Adrenal gland (tissue), 12 donors: Measurements from ENCODE around the gene COQ8B. TPM values are rescaled to one million over a fixed set of nuclear protein-coding genes. Genes with fewer than 3 reads are reported as not detected.
"Not testable (repeated sequence)": the region's sequence is repeated elsewhere in the genome, so short reads cannot be mapped to it uniquely, and the experiment has no call there.

Source experiments
- DNase-seq, 7 donors: peaks; one replicate each; pipeline ENCODE4 v3.0.0-alpha.2; 2019 to 2020
- H3K27ac ChIP-seq, 5 donors: fragments of 200-600 bp; sonication (generic) in 4 of 5; 1 replicate in 3 of 5; 2 replicates in 2 of 5; pipeline versions ENCODE4 v1.5.1 to v1.8.0; 2016 to 2020; ENCODE audit warnings: mild to moderate bottlenecking in 1 of 5
- H3K27me3 ChIP-seq: fragments of 200-600 bp; 2 replicates; pipeline ENCODE4 v1.8.0; 2021
- H3K36me3 ChIP-seq, 2 donors: fragments of 200-600 bp; replicated peaks in 1 of 2; 1 replicate in 1 of 2; 2 replicates in 1 of 2; pipeline versions ENCODE4 v1.5.1 to v1.8.0; 2018 to 2022
- H3K4me1 ChIP-seq, 2 donors: fragments of 200-600 bp; replicated peaks in 1 of 2; 1 replicate in 1 of 2; 2 replicates in 1 of 2; pipeline versions ENCODE4 v1.5.1 to v1.8.0; 2018 to 2021
- H3K4me3 ChIP-seq, 4 donors: fragments of 200-600 bp; sonication (generic) in 3 of 4; one replicate each; pipeline ENCODE4 v1.5.1; 2016 to 2018
- H3K9me3 ChIP-seq, 3 donors: fragments of 200-600 bp; sonication (generic) in 1 of 3; replicated peaks in 1 of 3; 1 replicate in 2 of 3; 2 replicates in 1 of 3; pipeline versions ENCODE4 v1.5.1 to v1.8.0; 2016 to 2021
- POLR2A ChIP-seq, 2 donors: fragments of 450-650 bp; IDR thresholded peaks; one replicate each; pipeline ENCODE4 v1.6.1; 2017; ENCODE audit warnings: antibody characterized with exemption in 2 of 2, mild to moderate bottlenecking in 2 of 2, moderate library complexity in 1 of 2
- WGBS, 4 donors: extraction: QIAGEN DNeasy Blood & Tissue Kit in 2 of 4; methylation state at CpG; one replicate each; pipeline versions ENCODE4 v1.1.5 to v1.1.7; 2013 to 2017; 5-methylcytosine and 5-hydroxymethylcytosine counted together
- intact Hi-C, 2 donors: fragments of 100-400 bp; cut with DNase I; formaldehyde crosslinking; loops; one replicate each; pipeline versions ENCODE4 v1.14.1 to v1.15.0; 2022 to 2023
- polyA plus RNA-seq, 3 donors: library from polyadenylated mRNA; stranded (reverse); fragments of 200-250 nt in 2 of 3; fragments of 350-450 nt in 1 of 3; fragmentation: Illumina TruSeq in 1 of 3; extraction: RNeasy Lipid Tissue Mini Kit (QIAGEN cat#74804) in 1 of 3; gene quantifications; one replicate each; pipeline ENCODE4 v1.2.3, GENCODE V29; 2013 to 2014
- total RNA-seq, 9 donors: library from RNA; depleted of rRNA in 4 of 9; stranded (reverse); fragments of >200 nt in 4 of 9; fragments of 120-200 nt in 1 of 9; fragmentation: NEBNext Ultra II Directional in 1 of 9; extraction: Animal tissue kit (Norgen Biotek cat#: 25700) in 1 of 9; gene quantifications; one replicate each; pipeline versions ENCODE4 v1.1.0 to v1.2.4, GENCODE V29; 2013 to 2023
- TF ChIP-seq, protein P1 (sequence below), 6 experiments: fragments of 450-650 bp in 4 of 6; fragments of 200-600 bp in 2 of 6; sonication (generic) in 1 of 6; IDR thresholded peaks; 1 replicate in 5 of 6; 2 replicates in 1 of 6; pipeline versions ENCODE4 v1.5.1 to v1.8.0; 2016 to 2021; ENCODE audit warnings: antibody characterized with exemption in 6 of 6, mild to moderate bottlenecking in 2 of 6, moderate library complexity in 1 of 6
- donor health status: healthy with polysubstance abuse.
- donor health status: Bipolar disorder and iron deficiency.
- donor health status: DM: yes; HTN: yes; CAD: no.
- donor health status: DM: no; HTN: no; CAD: no.
- donor health status: DM: no; HTN: no; CAD: no.
- donor health status: DM: yes; HTN: yes; CAD: no.

The COQ8B gene
- total and polyA plus RNA-seq, 12 donors: 13.7 to 80.4 (median 48.9) TPM

DNA sequence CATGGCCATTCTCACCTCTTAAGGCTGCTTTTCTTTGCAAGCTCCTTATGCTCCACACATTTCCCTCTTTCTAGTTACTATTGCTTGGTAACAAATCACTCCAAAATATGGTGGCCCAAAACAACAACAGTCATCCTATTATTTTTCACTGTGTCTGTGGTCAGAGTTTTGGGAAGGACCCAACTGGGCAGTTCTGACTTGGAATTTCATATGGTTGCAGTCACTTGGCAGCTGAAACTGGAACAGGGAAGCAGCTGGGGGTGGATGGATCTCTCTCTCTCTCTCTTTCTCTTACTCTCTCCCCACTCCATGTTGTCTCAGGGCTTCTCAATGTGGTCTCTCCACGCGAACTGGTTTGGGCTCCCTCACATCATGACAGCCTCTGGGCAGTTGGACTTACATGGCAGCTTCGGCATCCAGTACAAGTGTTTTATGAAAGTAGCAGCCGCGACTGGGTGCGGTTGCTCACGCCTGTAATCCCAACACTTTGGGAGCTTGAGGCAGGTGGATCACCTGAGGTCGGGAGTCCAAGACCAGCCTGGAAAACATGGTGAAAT is 65.9 kb downstream of the COQ8B start:
- Histone ChIP-seq H3K4me3 (no peak overlapping the region), H3K9me3 (no peaks in the 10 kb centered on the region), H3K36me3 (no peaks in the 10 kb centered on the region), H3K27me3 (no peaks in the 10 kb centered on the region), H3K27ac (peak overlapping the region in 2 of 5 donors; percentile 11 to 15), H3K4me1 (peaks cover 0 to 16% of the 10 kb centered on the region in 2 donors)
- intact Hi-C loops: no loop called here
- TF ChIP-seq, protein P1, sequence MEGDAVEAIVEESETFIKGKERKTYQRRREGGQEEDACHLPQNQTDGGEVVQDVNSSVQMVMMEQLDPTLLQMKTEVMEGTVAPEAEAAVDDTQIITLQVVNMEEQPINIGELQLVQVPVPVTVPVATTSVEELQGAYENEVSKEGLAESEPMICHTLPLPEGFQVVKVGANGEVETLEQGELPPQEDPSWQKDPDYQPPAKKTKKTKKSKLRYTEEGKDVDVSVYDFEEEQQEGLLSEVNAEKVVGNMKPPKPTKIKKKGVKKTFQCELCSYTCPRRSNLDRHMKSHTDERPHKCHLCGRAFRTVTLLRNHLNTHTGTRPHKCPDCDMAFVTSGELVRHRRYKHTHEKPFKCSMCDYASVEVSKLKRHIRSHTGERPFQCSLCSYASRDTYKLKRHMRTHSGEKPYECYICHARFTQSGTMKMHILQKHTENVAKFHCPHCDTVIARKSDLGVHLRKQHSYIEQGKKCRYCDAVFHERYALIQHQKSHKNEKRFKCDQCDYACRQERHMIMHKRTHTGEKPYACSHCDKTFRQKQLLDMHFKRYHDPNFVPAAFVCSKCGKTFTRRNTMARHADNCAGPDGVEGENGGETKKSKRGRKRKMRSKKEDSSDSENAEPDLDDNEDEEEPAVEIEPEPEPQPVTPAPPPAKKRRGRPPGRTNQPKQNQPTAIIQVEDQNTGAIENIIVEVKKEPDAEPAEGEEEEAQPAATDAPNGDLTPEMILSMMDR (IDR thresholded peaks at IDR 0.05): no peak
- no peak for TF ChIP-seq POLR2A (IDR thresholded peaks at IDR 0.05)
- 86 to 92% (median 90%) methylated on average over 8 of the region's 8 CpGs for WGBS, 4 donors
- DNase-seq: peak in 1 of 7 donors; percentile 48

- H3K4me3 ChIP-seq, H3K9me3 ChIP-seq, intact Hi-C loops, H3K27me3 ChIP-seq, H3K36me3 ChIP-seq, DNase-seq: not testable (repeated sequence)
- Histone ChIP-seq H3K27ac (peak overlapping the region in 2 of 5 donors; percentile 11 to 14), H3K4me1 (peaks cover 0 to 22% of the 10 kb centered on the region in 2 donors)
- 85 to 93% (median 89%) methylated on average over 9 of the region's 9 CpGs for WGBS, 4 donors
Observed at GRCh38 chr19:40649903-40650675, 66.6 kb downstream of the COQ8B start.

DNA sequence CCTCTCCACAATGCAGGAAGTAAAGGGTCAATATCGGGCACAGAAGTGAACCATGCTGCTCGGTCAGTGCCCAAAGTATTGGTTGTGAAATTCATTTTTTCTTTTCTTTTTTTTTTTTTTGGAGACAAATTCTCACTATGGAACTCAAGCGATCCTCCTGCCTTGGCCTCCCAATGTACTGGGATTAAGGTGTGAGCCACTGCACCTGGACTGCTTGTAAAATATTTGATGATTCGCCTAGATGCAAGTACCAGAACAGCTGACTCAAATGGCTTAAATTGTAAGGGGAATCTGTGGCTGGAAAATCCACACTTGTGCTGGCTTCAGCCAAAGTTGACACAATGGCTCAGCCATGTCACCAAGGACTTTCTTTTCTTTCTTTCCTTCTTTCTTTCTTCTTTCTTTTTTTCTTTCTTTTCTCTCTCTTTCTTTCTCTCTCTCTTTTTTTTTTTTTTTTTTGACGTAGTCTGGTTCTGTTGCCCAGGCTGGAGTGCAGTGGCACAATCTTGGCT is 69.9 kb downstream of the COQ8B start:
- H3K9me3 ChIP-seq: no peaks in the 10 kb centered on the region
- DNase-seq: no peak
- H3K4me1 ChIP-seq: peaks cover 0 to 22% of the 10 kb centered on the region in 2 donors
- WGBS, 4 donors: 55 to 69% (median 67%) methylated on average over 5 of the region's 5 CpGs
- intact Hi-C loops: no loop called here
- peak overlapping the region in 2 of 5 donors; percentile 71 to 87 for H3K27ac ChIP-seq
- H3K27me3 ChIP-seq: no peaks in the 10 kb centered on the region
- H3K4me3 ChIP-seq: peak overlapping the region in 1 of 4 donors; percentile 25
- H3K36me3 ChIP-seq: no peaks in the 10 kb centered on the region
- no peak for TF ChIP-seq POLR2A (IDR thresholded peaks at IDR 0.05)
- TF ChIP-seq, protein P1 (IDR thresholded peaks at IDR 0.05): no peak

DNA sequence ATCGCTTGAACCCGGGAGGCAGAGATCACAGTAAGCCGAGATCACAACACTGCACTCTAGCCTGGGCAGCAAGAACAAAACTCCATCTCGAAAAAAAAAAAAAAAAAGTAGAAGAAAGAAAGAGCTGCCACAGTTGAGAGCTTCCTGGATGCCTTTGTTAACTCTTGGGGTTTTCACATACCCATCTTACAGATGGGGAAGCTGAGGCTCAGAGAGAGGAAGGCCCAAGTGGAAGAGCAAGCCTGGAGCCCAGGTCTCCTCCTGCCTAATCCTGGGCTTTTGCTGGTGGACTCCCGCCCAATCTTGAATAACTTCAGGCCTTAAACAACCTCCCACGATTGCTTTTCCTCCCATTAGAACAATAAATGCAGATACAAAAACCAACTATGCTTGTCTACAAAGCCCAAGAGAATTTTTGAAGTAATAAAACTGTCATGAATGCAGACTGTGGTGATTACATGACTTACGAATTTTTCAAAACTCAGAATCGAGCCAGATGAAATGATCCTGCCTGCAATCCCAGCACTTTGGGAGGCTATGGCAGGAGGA is 73.9 kb downstream of the COQ8B start:
- peak overlapping the region in 1 of 5 donors; percentile 16 for H3K27ac ChIP-seq
- no peak for TF ChIP-seq POLR2A (IDR thresholded peaks at IDR 0.05)
- TF ChIP-seq, protein P1 (IDR thresholded peaks at IDR 0.05): no peak
- intact Hi-C loops: no loop called here

More for the DNA sequence above, 73.9 kb downstream of the COQ8B start:
- no peaks in the 10 kb centered on the region for H3K27me3 ChIP-seq
- H3K9me3 ChIP-seq: no peaks in the 10 kb centered on the region
- H3K4me3 ChIP-seq: no peak overlapping the region
- peaks cover 0 to 16% of the 10 kb centered on the region in 2 donors for H3K4me1 ChIP-seq
- WGBS, 4 donors: 72 to 81% (median 76%) methylated on average over 8 of the region's 8 CpGs
- no peaks in the 10 kb centered on the region for H3K36me3 ChIP-seq
- DNase-seq: no peak
